RKO (cell line): ENCODE data around the gene PPP4R2.

Experiments
- DNase-seq: peaks from one replicate; pipeline ENCODE4 v3.0.0-alpha.2; 2016; ENCODE audit warnings: low spot score

The PPP4R2 gene

GRCh38 chr3:72996473-72997333 is at the start of gene PPP4R2:
Gene PPP4R2, plus strand, starts transcription at chr3:72996811. Its CDS starts 227 bp downstream, at chr3:72997038.
- peak; percentile 90 for DNase-seq

GRCh38 chr3:72947715-72948490 is 48.7 kb upstream of the PPP4R2 start:
- no peak for DNase-seq

GRCh38 chr3:72949016-72949415 is 47.6 kb upstream of the PPP4R2 start:
- no peak for DNase-seq

DNA sequence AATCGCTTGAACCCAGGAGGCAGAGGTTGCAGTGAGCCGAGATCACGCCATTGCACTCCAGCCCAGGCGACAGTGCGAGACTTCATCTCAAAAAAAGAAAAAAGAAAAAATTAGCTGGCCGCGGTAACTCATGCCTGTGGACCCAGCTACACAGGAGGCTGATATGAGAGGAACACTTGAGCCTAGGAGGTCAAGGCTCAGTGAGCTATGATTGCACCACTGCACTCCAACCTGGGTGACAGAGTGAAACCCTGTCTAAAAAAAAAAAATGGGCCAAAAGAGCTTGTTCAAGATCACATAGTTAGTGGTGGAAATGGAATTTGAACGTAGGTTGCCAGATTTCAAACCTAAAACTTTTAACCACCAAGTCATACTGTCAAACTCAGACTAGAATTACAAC is 46.2 kb upstream of the PPP4R2 start:
- DNase-seq, result no peak

- no peak for DNase-seq
Measured at GRCh38 chr3:72950801-72951200, 45.8 kb upstream of the PPP4R2 start.

DNA sequence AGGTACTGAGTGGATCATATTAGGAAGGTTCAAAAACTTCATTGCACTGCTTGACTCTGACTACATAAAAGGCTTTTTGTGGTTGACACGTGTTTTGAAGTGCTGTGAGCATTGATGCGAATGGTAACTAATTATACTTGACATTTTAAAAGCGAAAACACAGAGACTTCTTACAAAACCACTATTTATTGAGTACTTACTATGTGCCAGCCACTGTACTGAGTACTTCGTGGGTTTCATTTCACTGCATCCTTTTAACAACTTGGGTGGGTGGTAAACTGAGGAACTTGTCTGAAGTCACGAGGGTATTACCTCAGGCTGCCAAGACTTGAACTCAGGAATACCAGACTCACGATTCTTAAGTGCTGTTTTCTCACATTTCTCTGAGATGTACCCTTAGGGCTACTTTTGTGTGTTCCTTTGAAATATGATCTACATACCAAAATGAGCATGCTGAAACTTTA is 45.3 kb upstream of the PPP4R2 start:
- DNase-seq, result no peak

GRCh38 chr3:72953325-72953956 is 43.2 kb upstream of the PPP4R2 start:
- no peak for DNase-seq

DNA sequence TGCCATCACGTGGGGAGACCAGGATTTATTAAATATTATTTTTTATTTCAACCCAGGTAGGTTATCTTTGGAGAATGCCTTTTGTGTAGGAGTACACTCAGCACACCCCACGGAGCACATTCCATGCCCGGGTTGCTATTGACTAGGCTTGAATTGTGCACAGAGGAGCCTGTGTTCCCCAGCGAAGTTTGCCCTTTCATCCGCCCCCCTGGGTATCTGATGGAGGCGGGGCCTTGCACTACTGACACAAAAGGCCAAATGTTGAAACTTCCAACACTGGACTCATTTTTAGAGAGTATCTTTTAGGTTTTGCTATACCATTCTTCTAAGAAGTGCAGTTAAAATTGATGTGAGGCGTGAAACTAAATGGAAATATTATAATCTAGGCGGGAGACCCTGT is 39.3 kb upstream of the PPP4R2 start:
- DNase-seq, result no peak

DNA sequence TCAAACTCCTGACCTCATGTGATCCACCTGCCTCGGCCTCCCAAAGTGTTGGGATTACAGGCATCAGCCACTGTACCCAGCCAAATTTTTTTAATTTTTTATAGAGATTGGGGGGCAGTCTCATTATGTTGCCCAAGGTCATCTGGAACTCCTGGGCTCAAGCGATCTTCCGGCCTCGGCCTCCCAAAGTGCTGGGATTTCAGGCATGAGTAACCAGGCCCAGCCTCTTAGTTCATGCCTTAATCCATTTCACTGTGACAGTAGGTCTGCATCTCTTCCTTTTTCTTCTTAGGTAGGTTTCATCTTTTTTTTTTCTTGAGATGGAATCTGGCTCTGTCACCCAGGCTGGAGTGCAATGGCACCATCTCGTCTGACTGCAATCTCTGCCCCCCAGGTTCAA is 37.3 kb upstream of the PPP4R2 start:
- no peak for DNase-seq

GRCh38 chr3:72960812-72961518 is 35.6 kb upstream of the PPP4R2 start:
- no peak for DNase-seq

- DNase-seq, result no peak
Measured at GRCh38 chr3:72961752-72962151, 34.9 kb upstream of the PPP4R2 start.

DNA sequence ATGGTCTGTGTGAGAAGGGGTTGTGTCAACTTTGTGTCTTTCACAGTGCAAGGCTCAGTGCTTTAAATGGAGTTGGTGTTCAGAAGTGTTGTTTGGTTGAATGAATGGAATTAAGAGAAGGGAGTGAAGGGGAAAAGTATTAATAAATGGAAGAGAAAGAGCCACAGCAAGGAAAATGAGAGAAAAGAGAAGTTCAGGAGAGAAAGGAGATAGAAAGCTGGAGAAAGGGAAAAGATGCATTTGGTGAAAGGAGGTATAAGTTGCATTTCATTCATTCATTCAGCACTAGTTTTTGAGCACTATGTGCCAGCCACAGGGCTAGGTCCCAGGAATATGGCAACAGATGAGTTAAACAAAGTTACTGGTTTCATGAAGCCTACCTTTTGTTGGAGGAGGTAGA is 34.3 kb upstream of the PPP4R2 start:
- DNase-seq, result no peak

DNA sequence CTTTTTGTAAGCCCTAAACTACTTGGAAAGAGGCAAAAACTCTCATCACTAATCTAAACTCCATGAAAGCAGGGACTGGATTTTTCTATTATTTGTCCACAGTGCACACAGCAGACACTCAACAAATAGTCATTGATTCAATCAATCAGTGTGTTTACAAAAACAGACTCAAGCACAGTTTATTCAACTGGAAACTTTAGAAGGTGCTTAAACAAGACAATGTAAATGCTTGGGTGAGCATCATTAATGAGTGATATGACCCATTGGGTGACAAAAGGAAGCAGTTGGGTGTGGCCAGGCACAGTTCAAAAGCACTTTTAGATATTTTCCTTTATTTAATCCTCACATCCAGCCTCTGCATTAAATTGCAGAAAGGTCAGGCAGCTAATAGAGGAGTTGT is 32.0 kb upstream of the PPP4R2 start:
- no peak for DNase-seq

GRCh38 chr3:72968266-72968664 is 28.3 kb upstream of the PPP4R2 start:
- no peak for DNase-seq

DNA sequence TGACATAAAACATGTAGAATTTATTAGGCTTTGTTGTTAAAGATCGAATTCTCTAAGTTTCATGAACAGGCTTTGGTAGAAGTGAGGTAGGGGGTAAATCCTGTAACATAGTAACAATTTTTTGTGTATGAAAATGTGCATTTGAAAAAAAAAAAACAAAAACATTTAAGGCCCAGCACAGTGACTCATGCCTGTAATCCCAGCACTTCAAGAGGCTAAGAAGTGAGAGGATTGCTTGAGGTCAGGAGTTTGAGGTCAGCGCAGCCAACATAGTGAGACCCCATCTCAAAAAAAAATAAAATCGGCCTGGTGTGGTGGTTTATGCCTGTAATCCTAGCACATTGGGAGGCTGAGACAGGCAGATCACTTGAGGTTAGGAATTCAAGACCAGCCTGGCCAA is 26.8 kb upstream of the PPP4R2 start:
- DNase-seq, result no peak

- no peak for DNase-seq
Measured at GRCh38 chr3:72970942-72971341, 25.7 kb upstream of the PPP4R2 start.

- no peak for DNase-seq
Measured at GRCh38 chr3:72972706-72973030, 23.9 kb upstream of the PPP4R2 start.

DNA sequence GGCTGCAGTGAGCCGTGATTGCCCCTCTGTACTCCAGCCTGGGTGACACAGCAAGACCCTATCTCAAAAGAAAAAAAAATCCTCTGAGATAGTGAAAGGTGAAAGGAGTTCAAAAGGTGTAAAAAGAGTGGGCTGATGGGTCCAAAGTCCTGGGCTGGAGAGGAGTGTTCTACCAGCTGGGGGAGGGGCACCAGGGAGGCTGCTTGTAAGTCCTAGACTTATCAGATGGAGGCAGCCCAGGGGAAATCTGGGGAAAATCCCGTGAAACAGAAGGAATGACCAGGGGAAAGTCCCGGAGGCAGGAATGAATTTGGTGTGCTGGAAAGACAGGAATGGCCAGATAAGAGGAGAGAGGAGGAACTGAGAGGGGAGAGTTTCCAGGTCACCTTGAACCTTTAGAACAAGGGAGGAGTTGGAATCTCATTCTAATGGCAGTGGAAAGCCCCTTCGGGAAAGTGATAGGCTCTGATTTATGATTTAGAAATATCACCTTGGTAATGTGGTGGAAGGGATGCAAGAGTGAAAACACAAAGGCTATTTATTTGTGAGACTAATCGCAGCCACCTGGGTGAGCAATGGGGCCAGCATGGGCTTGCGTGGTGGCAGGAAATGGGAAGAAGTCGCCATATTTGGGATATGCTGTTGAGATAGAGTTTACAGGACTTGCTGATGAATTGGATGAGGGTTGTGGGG is 23.4 kb upstream of the PPP4R2 start:
- DNase-seq, result no peak

- no peak for DNase-seq
Measured at GRCh38 chr3:72973786-72974185, 22.8 kb upstream of the PPP4R2 start.

DNA sequence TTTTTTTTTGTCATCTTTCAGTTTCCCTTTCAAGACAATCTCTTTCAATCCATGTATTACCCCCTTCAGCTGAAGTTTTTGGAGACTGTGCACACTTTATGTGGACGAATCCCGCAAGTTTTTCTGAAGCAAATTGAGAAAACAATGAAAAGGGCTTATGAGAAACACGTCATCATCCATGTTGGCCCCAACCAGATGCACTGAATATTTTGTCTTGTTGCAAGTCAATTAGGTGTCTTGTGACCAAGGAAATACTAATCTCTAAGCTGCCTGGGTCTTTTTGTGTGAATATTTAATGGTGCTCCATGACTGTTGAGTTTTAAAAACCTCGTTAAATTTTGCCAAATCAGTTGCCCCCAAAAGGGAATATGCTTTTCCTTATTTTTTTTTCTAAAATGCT is 21.7 kb upstream of the PPP4R2 start:
- DNase-seq, result no peak

GRCh38 chr3:72976281-72976741 is 20.3 kb upstream of the PPP4R2 start:
- DNase-seq, result no peak
